GM19324 (cell line): Measurements from ENCODE around the gene CACNA1D.

Source experiments
- ATAC-seq: cut with Tn5 transposase; IDR thresholded peaks from one replicate; pipeline ENCODE4 v1.9.1; 2021; ENCODE audit warnings: mild to moderate bottlenecking, moderate library complexity; ENCODE audit not compliant: unreplicated experiment, low FRiP score

The CACNA1D gene

GRCh38 chr3:53800041-53800906 lies 305.9 kb downstream of the CACNA1D start:
- ATAC-seq: no peak

DNA sequence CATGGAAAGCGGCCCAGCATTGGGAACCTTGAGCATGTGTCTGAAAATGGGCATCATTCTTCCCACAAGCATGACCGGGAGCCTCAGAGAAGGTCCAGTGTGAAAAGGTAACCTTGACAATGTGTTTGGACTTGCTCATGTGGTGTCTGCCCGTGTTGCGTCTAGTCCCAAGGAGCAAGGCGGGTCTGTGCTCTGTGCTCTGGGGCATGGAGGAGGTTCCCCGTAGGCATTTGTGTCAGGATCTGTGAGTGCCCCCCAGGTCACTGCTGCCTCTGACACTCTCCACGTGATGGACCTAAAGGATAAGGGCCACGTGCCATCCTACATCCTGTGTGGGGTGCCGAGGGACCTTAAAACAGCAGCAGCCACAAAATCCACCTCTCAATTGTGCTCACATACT lies 306.9 kb downstream of the CACNA1D start:
- ATAC-seq: no peak

- no peak for ATAC-seq
Measured at GRCh38 chr3:53802256-53802880, 308.0 kb downstream of the CACNA1D start.

DNA sequence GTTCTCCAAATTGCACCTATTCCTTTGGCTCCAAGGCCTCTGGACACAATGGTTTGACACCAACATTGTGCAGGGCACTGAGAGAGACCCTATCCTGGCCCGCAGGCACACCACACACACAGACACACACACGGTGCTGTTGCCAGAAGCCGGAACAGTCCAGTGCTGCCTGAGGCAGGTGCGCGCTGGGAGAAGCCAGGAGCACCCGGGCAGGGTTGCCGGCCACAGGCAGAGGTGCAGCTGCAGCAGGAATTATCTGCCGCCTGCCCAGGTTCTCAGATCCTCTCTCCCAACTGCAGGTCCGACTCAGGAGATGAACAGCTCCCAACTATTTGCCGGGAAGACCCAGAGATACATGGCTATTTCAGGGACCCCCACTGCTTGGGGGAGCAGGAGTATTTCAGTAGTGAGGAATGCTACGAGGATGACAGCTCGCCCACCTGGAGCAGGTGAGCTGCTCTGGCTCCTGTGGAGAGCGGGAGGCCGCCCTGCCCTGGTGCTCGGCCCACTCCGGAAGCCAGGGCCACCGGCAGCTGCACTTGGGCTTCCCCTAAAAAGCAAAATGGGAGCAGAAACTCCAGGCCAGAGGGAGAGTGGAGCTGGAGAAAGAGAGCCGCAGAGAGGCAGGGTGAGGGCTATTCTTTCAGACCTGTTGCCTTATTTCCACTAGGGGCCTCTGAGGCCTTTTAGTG lies 308.9 kb downstream of the CACNA1D start:
- ATAC-seq: no peak

DNA sequence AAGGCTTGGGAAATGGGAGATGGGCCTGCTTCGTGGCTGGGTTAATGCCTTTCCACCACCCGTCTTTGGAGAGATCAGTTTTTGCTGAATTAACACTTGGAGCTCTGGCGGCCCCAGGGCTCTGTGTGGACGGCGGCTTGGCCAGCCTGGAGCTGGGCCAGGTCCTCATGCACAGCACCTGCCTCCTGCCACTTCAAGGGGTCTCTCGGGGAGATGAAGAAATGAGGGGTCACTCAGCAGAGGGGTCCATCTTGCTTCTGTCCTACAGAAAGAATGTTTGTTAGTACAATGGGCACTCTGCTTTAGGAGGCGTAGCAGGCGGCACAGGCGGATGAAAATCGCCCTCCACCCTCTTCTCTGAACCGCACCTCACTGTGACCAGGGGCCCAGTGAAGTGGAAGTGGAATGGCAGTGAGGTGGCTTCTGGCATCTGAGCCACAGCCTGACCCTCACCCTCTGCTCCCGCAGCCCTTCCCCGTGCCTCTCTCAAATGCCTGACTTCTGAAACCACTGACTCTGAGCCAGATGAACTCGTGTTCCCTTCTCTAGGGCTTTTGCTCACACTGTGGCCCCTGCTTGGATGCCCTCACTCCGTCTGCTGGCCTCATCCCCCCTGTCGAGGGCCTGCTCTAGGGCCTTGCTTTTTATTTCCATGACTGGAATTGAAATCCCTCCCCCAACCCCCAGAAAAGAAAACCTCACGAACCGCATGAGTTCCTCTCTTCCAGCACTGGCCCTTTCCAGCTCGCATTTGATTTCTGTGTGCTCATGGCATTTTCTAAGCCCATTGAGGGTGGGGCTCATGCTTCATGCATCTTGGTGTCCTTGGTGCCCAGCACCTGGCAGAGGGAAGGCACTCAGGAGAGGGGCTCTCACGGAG lies 309.6 kb downstream of the CACNA1D start:
- ATAC-seq: no peak

- peak; percentile 57 for ATAC-seq
Measured at GRCh38 chr3:53804697-53805462, 310.5 kb downstream of the CACNA1D start.

DNA sequence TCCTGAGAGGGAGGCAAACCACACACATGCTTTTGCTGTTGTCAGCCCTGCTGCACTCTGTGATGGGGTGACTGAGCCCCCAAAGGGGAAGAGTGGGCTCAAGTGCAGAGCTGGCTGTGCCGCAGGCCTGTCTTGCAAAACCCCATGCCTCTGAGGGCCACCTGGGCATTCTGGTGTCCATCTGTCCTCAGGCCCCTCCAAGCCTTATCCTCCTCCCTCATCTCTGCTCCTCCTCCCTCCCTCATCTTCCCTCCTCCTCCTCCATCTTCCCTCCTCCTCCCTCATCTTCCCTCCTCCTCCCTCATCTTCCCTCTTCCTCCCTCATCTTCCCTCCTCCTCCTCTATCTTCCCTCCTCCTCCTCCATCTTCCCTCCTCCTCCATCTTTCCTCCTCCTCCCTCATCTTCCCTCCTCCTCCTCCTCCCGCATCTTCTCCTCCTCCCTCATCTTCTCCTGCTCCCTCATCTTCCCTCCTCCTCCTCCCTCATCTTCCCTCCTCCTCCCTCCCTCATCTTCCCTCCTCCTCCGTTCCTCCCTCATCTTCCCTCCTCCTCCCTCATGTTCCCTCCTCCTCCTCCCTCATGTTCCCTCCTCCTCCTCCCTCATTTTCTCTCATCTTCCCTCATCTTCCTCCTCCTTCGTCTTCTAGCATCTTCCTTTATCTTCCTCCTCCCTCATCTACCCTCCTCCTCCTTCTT lies 311.2 kb downstream of the CACNA1D start:
- ATAC-seq: no peak

GRCh38 chr3:53806182-53807116 lies 312.0 kb downstream of the CACNA1D start:
- ATAC-seq: no peak

GRCh38 chr3:53807117-53807810 lies 312.9 kb downstream of the CACNA1D start:
- ATAC-seq: no peak

DNA sequence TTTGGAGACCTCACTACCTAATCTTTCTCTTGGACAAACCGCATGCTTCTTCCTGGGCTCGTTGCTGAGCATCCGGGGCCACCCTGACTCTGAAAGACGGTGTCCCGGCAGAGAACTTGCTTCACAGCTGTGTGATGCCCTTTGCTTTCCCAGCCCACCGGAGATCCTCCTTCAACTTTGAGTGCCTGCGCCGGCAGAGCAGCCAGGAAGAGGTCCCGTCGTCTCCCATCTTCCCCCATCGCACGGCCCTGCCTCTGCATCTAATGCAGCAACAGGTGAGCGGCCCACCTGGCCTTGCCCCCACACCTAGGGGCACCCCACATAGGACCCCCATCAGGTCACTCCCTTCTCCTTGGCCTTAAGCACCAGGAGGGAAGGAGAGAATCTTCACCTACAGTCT lies 314.1 kb downstream of the CACNA1D start:
- no peak for ATAC-seq

GRCh38 chr3:53809267-53809666 lies 314.9 kb downstream of the CACNA1D start:
- no peak for ATAC-seq

- no peak for ATAC-seq
Measured at GRCh38 chr3:53809764-53810400, 315.5 kb downstream of the CACNA1D start.

- ATAC-seq: no peak
Measured at GRCh38 chr3:53811143-53811927, 316.9 kb downstream of the CACNA1D start.

GRCh38 chr3:53812434-53812833 lies 318.0 kb downstream of the CACNA1D start:
- ATAC-seq: no peak

DNA sequence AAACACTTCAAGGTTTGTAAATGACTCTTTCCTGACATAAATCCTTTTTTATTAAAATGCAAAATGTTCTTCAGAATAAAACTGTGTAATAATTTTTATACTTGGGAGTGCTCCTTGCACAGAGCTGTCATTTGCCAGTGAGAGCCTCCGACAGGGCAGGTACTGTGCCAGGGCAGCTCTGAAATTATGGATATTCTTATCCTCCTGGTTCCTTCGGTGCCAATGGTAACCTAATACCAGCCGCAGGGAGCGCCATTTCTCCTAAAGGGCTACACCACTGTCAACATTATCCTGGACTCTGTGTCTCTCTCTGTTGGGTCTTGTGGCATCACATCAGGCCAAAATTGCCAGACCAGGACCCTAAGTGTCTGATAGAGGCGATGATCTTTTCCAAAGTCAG lies 318.8 kb downstream of the CACNA1D start:
- ATAC-seq: no peak

DNA sequence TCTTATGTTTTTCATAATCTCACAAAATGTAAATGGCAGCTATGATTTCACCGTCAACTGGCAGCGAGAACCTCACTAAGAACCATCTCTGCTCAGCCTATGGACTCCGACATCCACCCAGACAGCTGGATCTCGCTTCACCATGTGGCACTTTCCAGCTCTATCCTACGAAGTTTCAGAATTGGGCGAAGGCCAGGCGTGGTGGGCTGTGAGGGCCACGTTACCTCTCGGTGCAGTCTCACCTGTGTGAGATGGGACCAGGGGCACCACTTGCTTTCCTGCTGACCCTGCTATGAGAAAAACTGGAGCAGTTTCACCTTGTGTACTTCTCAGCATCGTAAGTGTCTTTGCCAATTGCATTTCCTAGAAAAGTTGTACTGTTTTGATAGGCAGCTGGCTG lies 319.5 kb downstream of the CACNA1D start:
- no peak for ATAC-seq
